ENCODE data around the gene KIRREL3. TPM values are rescaled to one million over a fixed set of nuclear protein-coding genes. Genes with fewer than 3 reads are reported as not detected.

KIRREL3 gene
- total and polyA plus RNA-seq, 2 of the 8 experiments (the other 6 are each of a cell fraction or from before 2014, with no cell fraction given): 0.29 to 0.32 TPM

GRCh38 chr11:126592496-126593410 is 407.8 kb downstream of the KIRREL3 start (continued):
- TF ChIP-seq BCL11A (IDR thresholded peaks at IDR 0.05; ENCODE audit: low read depth in 2 of 2, low read length in 2 of 2) (no peak), JUN (IDR thresholded peaks at IDR 0.05; ENCODE audit: low read depth, low read length) (no peak), CHD1 (IDR thresholded peaks at IDR 0.05; ENCODE audit: low read depth, low read length) (no peak)

All from H1 (cell line).